Erythroblast (primary cell): ENCODE results near the gene WDR4.

ENCODE experiments used
- GATA1 ChIP-seq: IDR thresholded peaks from 2 replicates; pipeline ENCODE4 v1.6.1; 2011; ENCODE audit warnings: low read depth, mild to moderate bottlenecking, control low read depth, low read length, moderate library complexity
- POLR2A ChIP-seq: IDR thresholded peaks from 2 replicates; pipeline ENCODE4 v1.6.1; 2011; ENCODE audit warnings: mild to moderate bottlenecking, low read length

- TF ChIP-seq POLR2A, result no peak
- TF ChIP-seq GATA1, result no peak
These were observed 64.1 kb downstream of the WDR4 start for GRCh38 chr21:42815217-42815616.
